HepG2 (cell line): ENCODE data around the gene RBPMS2. TPM values are rescaled to one million over a fixed set of nuclear protein-coding genes. Genes with fewer than 3 reads are reported as not detected.

ENCODE experiments used
- ATF2 ChIP-seq: sonication (generic); formaldehyde crosslinking; IDR thresholded peaks from 2 replicates; pipeline ENCODE4 v1.4.0; 2020; ENCODE audit warnings: missing genetic modification reagents
- BORCS8-MEF2B ChIP-seq: sonication (generic); formaldehyde crosslinking; IDR thresholded peaks from 2 replicates; pipeline ENCODE4 v1.8.0; 2022; ENCODE audit warnings: mild to moderate bottlenecking, missing genetic modification reagents
- BRD4 ChIP-seq: sonication (generic); formaldehyde crosslinking; IDR thresholded peaks from 2 replicates; pipeline ENCODE4 v1.4.0; 2020; ENCODE audit warnings: missing genetic modification reagents
- E2F5 ChIP-seq: sonication (generic); formaldehyde crosslinking; conservative IDR thresholded peaks from 2 replicates; pipeline ENCODE4 v1.4.0; 2020; ENCODE audit warnings: missing genetic modification reagents
- FOXA3 ChIP-seq: IDR thresholded peaks from 2 replicates; pipeline ENCODE4 v1.6.1; 2016; ENCODE audit warnings: missing genetic modification reagents, missing compliant biosample characterization
- HDAC1 ChIP-seq: sonication (generic); formaldehyde crosslinking; IDR thresholded peaks from 2 replicates; pipeline ENCODE4 v1.5.1; 2020; ENCODE audit warnings: mild to moderate bottlenecking, missing genetic modification reagents
- HDAC2 ChIP-seq: sonication (generic); formaldehyde crosslinking; IDR thresholded peaks from 2 replicates; pipeline ENCODE4 v1.4.0; 2020; ENCODE audit warnings: missing genetic modification reagents
- HES4 ChIP-seq: sonication (generic); formaldehyde crosslinking; IDR thresholded peaks from 2 replicates; pipeline ENCODE4 v1.9.0; 2021; ENCODE audit warnings: mild to moderate bottlenecking, missing genetic modification reagents, borderline replicate concordance
- KAT7 ChIP-seq: IDR thresholded peaks from 2 replicates; pipeline ENCODE4 v1.6.1; 2018; ENCODE audit warnings: borderline replicate concordance, missing compliant biosample characterization
- KDM5B ChIP-seq: sonication (generic); formaldehyde crosslinking; IDR thresholded peaks from 2 replicates; pipeline ENCODE4 v1.4.0; 2020; ENCODE audit warnings: missing genetic modification reagents, mild to moderate bottlenecking, borderline replicate concordance
- MTF2 ChIP-seq: sonication (generic); formaldehyde crosslinking; IDR thresholded peaks from 2 replicates; pipeline ENCODE4 v1.5.0; 2020; ENCODE audit warnings: missing genetic modification reagents, borderline replicate concordance
- RARG ChIP-seq: sonication (generic); formaldehyde crosslinking; IDR thresholded peaks from 2 replicates; pipeline ENCODE4 v1.4.0; 2020; ENCODE audit warnings: low read depth, mild to moderate bottlenecking, missing genetic modification reagents
- RCOR2 ChIP-seq: IDR thresholded peaks from 2 replicates; pipeline ENCODE4 v1.6.1; 2016; ENCODE audit warnings: missing biosample characterization, missing genetic modification reagents
- RFXAP ChIP-seq: sonication (generic); formaldehyde crosslinking; IDR thresholded peaks from 2 replicates; pipeline ENCODE4 v1.4.0; 2020; ENCODE audit warnings: missing genetic modification reagents, borderline replicate concordance
- RXRB ChIP-seq: IDR thresholded peaks from 2 replicates; pipeline ENCODE4 v1.6.1; 2016; ENCODE audit warnings: borderline replicate concordance, missing genetic modification reagents, missing compliant biosample characterization
- SIN3B ChIP-seq: fragments of 150-350 bp; IDR thresholded peaks from 2 replicates; pipeline ENCODE4 v1.6.1; 2014; ENCODE audit warnings: low read length
- SIX4 ChIP-seq: sonication (generic); formaldehyde crosslinking; IDR thresholded peaks from 2 replicates; pipeline ENCODE4 v1.4.0; 2020; ENCODE audit warnings: missing genetic modification reagents
- SMAD3 ChIP-seq: sonication (generic); formaldehyde crosslinking; IDR thresholded peaks from 2 replicates; pipeline ENCODE4 v1.4.0; 2020; ENCODE audit warnings: missing genetic modification reagents
- SSRP1 ChIP-seq: IDR thresholded peaks from 2 replicates; pipeline ENCODE4 v1.6.1; 2016; ENCODE audit warnings: control low read depth
- THAP8 ChIP-seq: sonication (generic); formaldehyde crosslinking; IDR thresholded peaks from 2 replicates; pipeline ENCODE4 v1.5.1; 2020; ENCODE audit warnings: missing genetic modification reagents, mild to moderate bottlenecking, borderline replicate concordance
- ZBTB10 ChIP-seq: sonication (generic); formaldehyde crosslinking; IDR thresholded peaks from 2 replicates; pipeline ENCODE4 v1.4.0; 2020; ENCODE audit warnings: missing genetic modification reagents, borderline replicate concordance
- ZFAT ChIP-seq: sonication (generic); formaldehyde crosslinking; conservative IDR thresholded peaks from 2 replicates; pipeline ENCODE4 v1.8.1; 2023; ENCODE audit warnings: missing genetic modification reagents, inconsistent platforms
- ZFX ChIP-seq: sonication (generic); formaldehyde crosslinking; IDR thresholded peaks from 2 replicates; pipeline ENCODE4 v1.4.0; 2020; ENCODE audit warnings: mild to moderate bottlenecking, low read depth, missing genetic modification reagents, moderate library complexity
- ZNF20 ChIP-seq: sonication (generic); formaldehyde crosslinking; IDR thresholded peaks from 2 replicates; pipeline ENCODE4 v1.4.0; 2020; ENCODE audit warnings: mild to moderate bottlenecking, moderate library complexity, missing genetic modification reagents
- ZNF3 ChIP-seq: IDR thresholded peaks from 2 replicates; pipeline ENCODE4 v1.7.0; 2017; ENCODE audit warnings: inconsistent platforms
- ZNF570 ChIP-seq: sonication (generic); formaldehyde crosslinking; IDR thresholded peaks from 2 replicates; pipeline ENCODE4 v1.4.0; 2020; ENCODE audit warnings: mild to moderate bottlenecking, missing genetic modification reagents, borderline replicate concordance
- ZNF652 ChIP-seq: IDR thresholded peaks from 2 replicates; pipeline ENCODE4 v1.6.1; 2016; ENCODE audit warnings: low read depth, borderline replicate concordance
- polyA plus RNA-seq, 8 experiments: library from polyadenylated mRNA; depleted of rRNA in 3 of 8; stranded (reverse) in 7 of 8; unstranded in 1 of 8; fragments of >200 nt; fragmentation: Illumina TruSeq in 4 of 8; extraction: Trizol in 4 of 8; gene quantifications; 2 replicates each; pipeline versions ENCODE4 v1.2.1 to v1.2.3, GENCODE V29; 2011 to 2016; ENCODE audit warnings: low read depth in 4 of 8, missing spikeins in 1 of 8, mixed read lengths in 1 of 8; ENCODE audit not compliant: insufficient read depth in 1 of 8
- total RNA-seq, 5 experiments: library from RNA; depleted of rRNA; stranded (reverse); fragments of >200 nt; fragmentation: Illumina TruSeq; extraction: Trizol; gene quantifications; 2 replicates each; pipeline ENCODE4 v1.2.3, GENCODE V29; 2016; ENCODE audit warnings: low read depth in 1 of 5

Gene RBPMS2
- total and polyA plus RNA-seq, 2 of the 13 experiments (the other 11 are each of a cell fraction or from before 2014, with no cell fraction given), result 0.08 TPM; not detected in 1

- TF ChIP-seq FOXA3 (CRISPR knock-in tag) (peak; percentile 78), ATF2 (CRISPR knock-in tag) (peak; percentile 65; the same call in 1 of the 2 replicates), HDAC2 (CRISPR knock-in tag) (peak; percentile 68; the same call in 1 of the 2 replicates), HES4 (no peak), BRD4 (CRISPR knock-in tag) (no peak), SMAD3 (peak; percentile 46; the same call in 1 of the 2 replicates), HDAC1 (peak; percentile 79), RFXAP (no peak), ZFX (CRISPR knock-in tag) (no peak), E2F5 (no peak), ZNF20 (CRISPR knock-in tag) (no peak), SIX4 (CRISPR knock-in tag) (no peak), KDM5B (CRISPR knock-in tag) (no peak), RXRB (CRISPR knock-in tag) (peak; percentile 93), KAT7 (CRISPR knock-in tag) (no peak), THAP8 (CRISPR knock-in tag) (no peak), ZNF570 (CRISPR knock-in tag) (no peak), RCOR2 (CRISPR knock-in tag) (peak; percentile 85), ZNF652 (CRISPR knock-in tag) (no peak), SIN3B (no peak), BORCS8-MEF2B (no peak), RARG (CRISPR knock-in tag) (no peak), ZBTB10 (CRISPR knock-in tag) (no peak), ZFAT (no peak), SSRP1 (no peak), MTF2 (CRISPR knock-in tag) (no peak), ZNF3 (CRISPR knock-in tag) (no peak)
Observed at GRCh38 chr15:64732156-64732860, 43.1 kb downstream of the RBPMS2 start (continued).
